Activated T-cell treated with anti-CD3 and anti-CD28 coated beads, Interleukin-2, amount 50 U/mL, for 72 hours (primary cell): Measurements from ENCODE around the gene AHCYL1. TPM values are rescaled to one million over a fixed set of nuclear protein-coding genes. Genes with fewer than 3 reads are reported as not detected.

Experiments used
- ATAC-seq, 2 donors: fragments of 150-1000 bp; cut with Tn5 transposase; replicated peaks in 1 of 2; 2 replicates each; pipeline ENCODE4 v1.10.0; 2021; ENCODE audit warnings: moderate library complexity in 2 of 2, mild to moderate bottlenecking in 1 of 2
- DNase-seq, 2 donors: peaks; one replicate each; pipeline ENCODE4 v3.0.0; 2021 to 2022; ENCODE audit warnings: mixed read lengths in 1 of 2
- H3K27ac Mint-ChIP-seq: one replicate; pipeline ENCODE4 v1.8.0; 2022; ENCODE audit warnings: mild to moderate bottlenecking, moderate library complexity, mixed read lengths
- H3K27me3 Mint-ChIP-seq: one replicate; pipeline ENCODE4 v1.8.0; 2022; ENCODE audit warnings: low read depth, mixed read lengths
- H3K36me3 Mint-ChIP-seq, 2 donors: one replicate each; pipeline ENCODE4 v1.8.0; 2022; ENCODE audit warnings: mixed read lengths in 2 of 2, mild to moderate bottlenecking in 1 of 2; ENCODE audit not compliant: insufficient read depth in 2 of 2
- H3K4me1 Mint-ChIP-seq: one replicate; pipeline ENCODE4 v1.8.0; 2022; ENCODE audit warnings: low read depth, mixed read lengths
- H3K4me3 Mint-ChIP-seq, 2 donors: one replicate each; pipeline ENCODE4 v1.8.0; 2022; ENCODE audit warnings: mild to moderate bottlenecking in 2 of 2, mixed read lengths in 2 of 2, moderate library complexity in 2 of 2
- H3K9me3 Mint-ChIP-seq, 2 donors: one replicate each; pipeline ENCODE4 v1.8.0; 2022; ENCODE audit warnings: mixed read lengths in 2 of 2
- total RNA-seq, 2 donors: library from RNA; stranded (reverse); gene quantifications; one replicate each; pipeline ENCODE4 v1.2.3, GENCODE V29; 2022

The AHCYL1 gene
- total RNA-seq, 2 donors from 2014 or later, result 87.0 to 101 TPM

DNA sequence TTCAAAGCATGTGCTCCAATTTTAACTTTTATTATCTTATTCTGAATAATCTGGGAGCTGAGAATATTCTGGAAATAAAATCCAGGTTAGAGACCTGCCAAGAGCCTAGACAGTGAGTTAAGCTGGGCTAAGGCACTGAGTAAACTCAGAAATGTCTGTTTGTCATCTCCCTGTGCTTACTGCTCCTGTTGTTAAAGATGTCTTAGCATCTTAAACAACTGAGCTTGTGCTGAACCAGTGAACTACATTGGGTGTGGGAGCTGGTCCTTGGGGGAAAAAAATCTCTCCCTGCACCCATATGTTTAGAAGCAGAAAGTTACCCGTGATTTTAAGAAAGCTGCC is 25.0 kb upstream of the AHCYL1 start:
- H3K36me3 Mint-ChIP-seq, result no peaks in the 10 kb centered on the region
- H3K4me1 Mint-ChIP-seq, result no peaks in the 10 kb centered on the region
- no peaks in the 10 kb centered on the region for H3K9me3 Mint-ChIP-seq
- no peak for ATAC-seq
- no peak overlapping the region for H3K4me3 Mint-ChIP-seq
- no peak overlapping the region for H3K27ac Mint-ChIP-seq
- DNase-seq, result no peak
- H3K27me3 Mint-ChIP-seq, result peaks cover 7% of the 10 kb centered on the region

DNA sequence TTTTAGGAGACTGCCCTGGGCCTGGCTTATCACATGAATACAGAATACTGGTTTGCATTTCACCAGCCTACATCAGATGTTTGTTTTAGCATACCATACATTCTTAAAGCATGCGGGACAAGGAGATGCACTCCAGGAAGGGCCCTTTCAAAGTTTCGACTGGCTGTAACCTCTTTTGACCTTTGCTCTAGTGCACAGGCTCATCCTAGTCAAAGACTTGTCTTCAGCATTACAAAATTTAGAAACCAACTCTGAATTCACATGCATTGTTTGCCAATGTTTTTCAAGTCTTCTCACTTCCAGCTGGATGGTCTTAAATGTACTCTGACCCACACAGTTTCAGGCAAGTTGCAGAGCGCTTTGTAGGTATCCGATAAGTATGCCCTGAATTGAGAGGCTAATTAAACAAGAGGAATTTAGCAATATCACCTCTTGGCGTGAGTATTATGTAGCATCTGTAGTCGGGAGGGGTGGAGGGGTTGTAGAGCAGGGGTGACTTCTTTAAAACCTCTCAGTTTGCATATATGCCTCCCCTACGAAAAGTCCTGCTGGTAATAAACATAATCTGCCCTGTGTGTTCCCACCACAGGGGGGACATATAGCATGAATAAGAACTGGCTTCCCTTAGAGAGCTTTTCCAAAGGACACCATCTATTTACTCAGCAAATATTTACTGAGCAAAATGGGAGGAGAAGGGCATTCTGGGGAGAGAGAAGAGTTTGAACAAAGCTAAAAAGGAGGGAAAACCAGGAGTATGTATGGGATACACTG is 24.4 kb upstream of the AHCYL1 start:
- Mint-ChIP-seq H3K4me3 (no peak overlapping the region), H3K36me3 (peaks cover 0 to under 1% of the 10 kb centered on the region in 2 donors), H3K27me3 (peaks cover 7% of the 10 kb centered on the region), H3K9me3 (no peaks in the 10 kb centered on the region), H3K4me1 (no peaks in the 10 kb centered on the region), H3K27ac (no peak overlapping the region)
- DNase-seq, result no peak
- no peak for ATAC-seq

DNA sequence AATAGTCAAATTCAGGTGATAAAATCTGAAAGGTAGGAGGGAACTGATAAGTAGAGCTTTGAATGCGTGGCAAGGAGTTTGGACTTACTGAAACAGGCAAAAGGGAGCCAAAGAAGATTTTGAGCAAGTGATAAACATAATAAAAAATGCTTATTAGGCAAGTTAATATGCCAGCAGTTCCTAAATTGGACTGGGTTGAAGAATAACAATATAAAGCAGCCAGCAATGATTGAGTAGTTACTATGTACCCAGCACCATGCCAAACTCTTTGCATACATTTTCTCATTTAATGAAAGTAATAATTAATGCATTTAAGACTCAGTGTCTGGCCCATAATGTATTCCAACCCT is 23.8 kb upstream of the AHCYL1 start:
- Mint-ChIP-seq H3K36me3 (peaks cover 0 to 3% of the 10 kb centered on the region in 2 donors), H3K4me1 (no peaks in the 10 kb centered on the region)
- no peak for DNase-seq

DNA sequence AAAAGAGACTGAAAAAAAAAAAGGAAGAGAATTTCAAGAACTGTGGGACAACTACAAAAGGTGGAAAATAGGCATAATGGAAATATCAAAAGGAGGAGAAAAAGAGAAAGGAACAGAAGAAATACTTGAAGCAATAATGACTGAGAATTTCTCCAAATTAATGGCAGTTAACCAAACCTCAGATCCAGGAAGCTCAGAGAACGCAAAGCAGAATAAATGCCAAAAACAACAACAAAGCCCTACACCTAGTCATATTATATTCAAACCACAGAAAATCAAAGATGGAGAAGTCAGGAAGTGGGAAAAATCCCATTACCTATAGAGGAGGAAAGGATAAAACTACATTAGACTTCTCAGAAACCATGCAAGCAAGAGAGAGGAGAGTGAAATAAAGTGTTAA is 20.7 kb upstream of the AHCYL1 start:
- ATAC-seq (no peak), DNase-seq (no peak)
- peaks cover 0 to 3% of the 10 kb centered on the region in 2 donors for H3K36me3 Mint-ChIP-seq
- no peak overlapping the region for H3K27ac Mint-ChIP-seq
- no peak overlapping the region for H3K4me3 Mint-ChIP-seq
- no peaks in the 10 kb centered on the region for H3K27me3 Mint-ChIP-seq
- H3K9me3 Mint-ChIP-seq, result peaks cover 0 to 2% of the 10 kb centered on the region in 2 donors
- no peaks in the 10 kb centered on the region for H3K4me1 Mint-ChIP-seq

More for the DNA sequence above, 23.8 kb upstream of the AHCYL1 start:
- Mint-ChIP-seq H3K27me3 (peaks cover 7% of the 10 kb centered on the region), H3K27ac (no peak overlapping the region), H3K9me3 (peaks cover 0 to 2% of the 10 kb centered on the region in 2 donors), H3K4me3 (no peak overlapping the region)
- no peak for ATAC-seq

DNA sequence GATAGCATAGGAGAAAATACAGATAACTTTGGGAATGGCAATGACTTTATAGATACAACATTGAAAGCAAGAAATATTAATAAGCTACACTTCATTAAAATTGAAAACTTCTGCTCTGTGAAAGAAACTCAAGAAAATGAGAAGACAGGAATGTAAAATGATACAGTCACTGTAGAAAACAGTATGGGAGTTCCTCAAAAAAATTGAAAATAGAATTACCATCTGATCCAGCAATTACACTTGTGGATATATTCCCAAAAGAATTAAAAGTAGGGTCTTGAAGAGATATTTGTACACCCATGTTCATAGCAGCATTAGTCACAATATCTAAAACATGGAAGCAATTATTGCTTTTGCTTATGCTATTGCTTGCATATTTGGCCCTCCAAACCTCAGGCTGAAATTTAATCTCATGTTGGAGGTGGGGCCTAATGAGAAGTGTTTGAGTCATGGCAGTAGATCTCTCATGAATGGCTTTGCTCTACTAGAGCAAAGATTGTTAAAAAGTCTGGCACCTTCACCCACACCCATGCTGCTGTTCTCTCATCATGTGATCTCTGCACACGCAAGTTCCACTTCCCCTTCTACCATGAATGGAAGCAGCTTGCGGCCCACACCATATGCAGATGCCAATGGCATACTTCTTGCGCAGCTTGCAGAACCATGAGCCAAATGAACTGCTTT is 15.3 kb upstream of the AHCYL1 start:
- Mint-ChIP-seq H3K4me3 (no peak overlapping the region), H3K36me3 (peaks cover 0 to 3% of the 10 kb centered on the region in 2 donors), H3K27me3 (no peaks in the 10 kb centered on the region), H3K4me1 (no peaks in the 10 kb centered on the region), H3K27ac (no peak overlapping the region), H3K9me3 (peaks cover 0 to 4% of the 10 kb centered on the region in 2 donors)
- no peak for DNase-seq
- ATAC-seq, result no peak

DNA sequence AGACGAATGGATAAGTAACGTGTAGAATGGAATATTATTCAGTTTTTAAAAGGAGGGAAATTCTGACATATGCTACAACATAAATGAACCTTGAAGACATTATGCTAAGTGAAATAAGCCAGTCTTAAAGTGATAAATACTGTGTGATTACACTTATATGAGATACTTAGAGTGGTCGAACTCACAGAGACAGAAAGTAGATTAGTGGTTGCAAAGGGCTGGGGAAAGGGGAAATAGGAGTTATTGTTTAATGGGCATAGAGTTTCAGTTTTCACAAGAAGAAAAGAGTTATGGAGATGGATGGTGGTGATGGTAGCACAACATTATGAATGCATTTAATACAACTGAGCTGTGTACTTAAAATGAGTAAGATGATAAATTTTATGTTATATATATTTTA is 14.7 kb upstream of the AHCYL1 start:
- H3K27me3 Mint-ChIP-seq, result no peaks in the 10 kb centered on the region
- no peak for ATAC-seq
- H3K36me3 Mint-ChIP-seq, result peaks cover 0 to 3% of the 10 kb centered on the region in 2 donors
- H3K9me3 Mint-ChIP-seq, result peaks cover 0 to 4% of the 10 kb centered on the region in 2 donors
- no peak for DNase-seq
- H3K4me1 Mint-ChIP-seq, result no peaks in the 10 kb centered on the region
- H3K27ac Mint-ChIP-seq, result no peak overlapping the region
- H3K4me3 Mint-ChIP-seq, result no peak overlapping the region

DNA sequence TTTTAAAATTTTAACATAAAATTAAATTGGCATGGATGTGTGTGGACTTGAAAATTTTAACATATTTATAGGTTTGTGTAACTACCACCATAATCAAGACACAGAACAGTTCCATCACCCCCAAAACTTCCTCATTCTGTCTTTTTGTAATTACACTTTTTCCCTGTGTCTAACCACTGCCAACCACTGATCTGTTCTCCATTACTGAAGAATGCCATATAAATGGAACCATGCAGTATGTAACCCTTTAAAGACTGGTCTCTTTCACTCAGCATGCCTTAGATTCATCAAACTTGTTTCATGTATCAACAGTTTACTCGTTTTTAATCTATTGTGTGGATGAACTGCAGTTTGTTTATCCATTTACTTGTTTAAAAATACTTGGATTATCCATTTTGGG is 13.0 kb upstream of the AHCYL1 start:
- no peak for DNase-seq
- peaks cover 0 to 2% of the 10 kb centered on the region in 2 donors for H3K9me3 Mint-ChIP-seq
- H3K27ac Mint-ChIP-seq, result no peak overlapping the region
- H3K4me3 Mint-ChIP-seq, result no peak overlapping the region
- no peaks in the 10 kb centered on the region for H3K4me1 Mint-ChIP-seq
- H3K36me3 Mint-ChIP-seq, result no peaks in the 10 kb centered on the region
- H3K27me3 Mint-ChIP-seq, result peaks cover 4% of the 10 kb centered on the region
- no peak for ATAC-seq

DNA sequence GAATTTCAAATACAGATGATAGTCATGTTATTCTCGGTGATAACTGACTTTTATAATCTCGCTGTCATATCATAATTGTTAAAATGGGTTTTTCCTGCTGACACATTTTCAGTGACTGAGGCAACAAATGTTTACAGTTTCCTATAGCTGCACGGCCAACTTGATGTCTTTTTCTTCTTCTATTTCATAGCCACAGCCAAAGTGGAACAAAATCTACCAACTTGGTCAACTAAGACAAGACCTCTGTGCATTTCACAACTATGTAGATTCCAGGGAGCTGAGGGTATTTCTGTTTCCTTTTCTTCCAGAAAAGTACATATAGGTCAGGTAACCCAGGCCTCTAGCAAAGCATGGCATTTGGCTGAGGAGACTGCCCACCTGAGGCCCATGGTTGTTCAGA is 10.4 kb upstream of the AHCYL1 start:
- Mint-ChIP-seq H3K4me1 (no peaks in the 10 kb centered on the region), H3K36me3 (no peaks in the 10 kb centered on the region), H3K9me3 (peaks cover 0 to 2% of the 10 kb centered on the region in 2 donors), H3K27ac (no peak overlapping the region), H3K4me3 (no peak overlapping the region), H3K27me3 (peaks cover 16% of the 10 kb centered on the region)
- ATAC-seq, result no peak
- DNase-seq, result no peak

DNA sequence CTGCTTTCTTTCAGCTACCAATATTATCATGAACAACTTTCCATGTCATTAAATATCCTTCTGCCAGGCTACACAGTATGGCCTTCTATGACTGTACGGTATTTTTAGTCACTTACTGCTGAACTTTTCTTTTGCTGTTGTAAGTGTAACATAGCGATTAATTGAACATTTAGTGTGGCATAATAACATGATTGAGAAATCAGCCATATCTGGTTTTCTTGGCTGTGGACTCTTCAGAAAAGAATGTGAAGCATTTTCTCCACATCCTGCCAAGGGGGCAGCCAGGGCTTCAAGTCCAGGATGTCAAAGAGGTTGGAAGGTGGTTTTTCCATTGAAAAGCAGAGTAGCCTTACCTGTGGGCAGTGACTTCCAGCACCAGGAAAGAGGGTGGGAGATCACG is 8.8 kb upstream of the AHCYL1 start:
- no peak for ATAC-seq
- H3K4me1 Mint-ChIP-seq, result no peaks in the 10 kb centered on the region
- H3K36me3 Mint-ChIP-seq, result no peaks in the 10 kb centered on the region
- no peaks in the 10 kb centered on the region for H3K9me3 Mint-ChIP-seq
- no peak overlapping the region for H3K4me3 Mint-ChIP-seq
- no peak overlapping the region for H3K27ac Mint-ChIP-seq
- no peak for DNase-seq
- H3K27me3 Mint-ChIP-seq, result peaks cover 16% of the 10 kb centered on the region

DNA sequence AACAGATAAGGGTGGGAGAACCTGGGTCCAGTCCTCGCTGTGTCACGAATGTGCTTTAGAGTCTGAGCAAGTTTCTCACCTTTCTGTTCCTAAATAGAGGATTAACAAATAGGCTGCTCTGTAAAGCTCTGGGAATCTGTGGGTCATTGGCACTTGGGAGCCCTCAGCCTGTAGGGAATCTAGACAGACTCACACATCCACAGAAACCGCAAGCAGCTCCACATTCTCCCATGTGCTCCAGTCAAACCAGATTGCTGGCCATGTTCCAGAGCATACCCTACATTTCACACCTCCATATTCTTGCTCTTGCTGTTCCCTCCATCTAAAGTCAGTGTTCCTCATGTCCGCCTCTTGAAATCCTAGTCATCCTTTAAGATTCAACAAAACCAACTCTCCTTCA is 7.8 kb upstream of the AHCYL1 start:
- Mint-ChIP-seq H3K27me3 (peaks cover 16% of the 10 kb centered on the region), H3K27ac (no peak overlapping the region), H3K4me3 (no peak overlapping the region), H3K9me3 (no peaks in the 10 kb centered on the region), H3K36me3 (no peaks in the 10 kb centered on the region), H3K4me1 (no peaks in the 10 kb centered on the region)
- ATAC-seq (no peak), DNase-seq (no peak)

DNA sequence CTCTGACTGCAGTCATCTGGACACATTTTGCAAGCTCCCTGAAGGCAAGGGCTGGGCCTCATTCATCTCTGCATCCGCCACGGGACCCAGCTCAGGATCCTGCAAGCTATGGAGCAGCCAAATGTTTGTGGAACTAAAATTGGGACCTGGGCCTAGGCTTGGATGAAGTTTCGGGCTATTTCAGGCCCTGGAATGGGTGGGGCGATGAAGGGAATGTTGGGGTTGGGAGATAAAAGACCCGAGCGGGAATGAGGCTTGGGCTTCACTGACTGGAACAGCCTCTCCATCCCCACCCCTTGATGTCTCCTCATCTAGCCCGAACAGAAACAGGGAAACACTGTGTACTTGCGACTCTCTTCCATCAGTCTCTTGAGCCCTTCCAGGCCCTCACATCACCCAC is 7.3 kb upstream of the AHCYL1 start:
- Mint-ChIP-seq H3K27me3 (peaks cover 16% of the 10 kb centered on the region), H3K36me3 (no peaks in the 10 kb centered on the region), H3K4me1 (no peaks in the 10 kb centered on the region), H3K27ac (no peak overlapping the region), H3K4me3 (no peak overlapping the region), H3K9me3 (no peaks in the 10 kb centered on the region)
- no peak for DNase-seq
- no peak for ATAC-seq

DNA sequence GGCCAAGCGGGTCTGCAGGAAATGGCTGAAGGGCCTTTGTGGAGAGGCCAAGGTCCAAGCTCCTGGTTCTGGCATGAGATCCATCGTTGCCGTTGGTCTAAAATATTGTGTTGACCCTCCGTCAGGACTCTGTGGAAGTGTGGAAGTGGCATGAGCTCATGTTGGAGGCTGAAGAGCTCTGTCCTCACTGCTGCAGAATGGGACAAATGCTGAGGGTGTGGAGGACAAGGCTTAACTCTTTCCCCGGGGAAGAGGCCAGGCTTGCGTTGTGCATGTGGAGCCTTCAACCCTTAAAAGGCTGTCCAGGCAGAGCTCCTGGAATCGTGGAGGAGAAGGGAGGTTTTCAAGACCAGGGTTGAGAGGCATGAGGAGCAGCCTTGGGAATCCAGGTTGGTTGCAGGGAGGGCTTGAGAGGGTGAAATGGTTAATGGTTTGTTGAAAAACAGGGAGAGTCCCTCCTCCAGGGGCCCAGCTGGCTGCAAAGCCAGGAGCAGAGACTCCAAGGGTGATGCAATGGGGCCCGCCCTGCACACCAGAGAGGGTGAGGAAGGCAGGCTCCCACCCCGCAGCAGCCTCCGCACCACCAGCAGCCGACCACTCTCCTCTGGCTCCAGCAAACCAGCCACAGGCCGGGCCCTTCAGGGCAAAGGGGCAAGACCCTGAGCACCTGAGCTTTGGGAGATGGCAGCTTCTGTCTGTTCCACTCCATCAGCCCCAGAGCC is 6.7 kb upstream of the AHCYL1 start:
- Mint-ChIP-seq H3K9me3 (no peaks in the 10 kb centered on the region), H3K27ac (no peak overlapping the region), H3K36me3 (no peaks in the 10 kb centered on the region), H3K4me1 (no peaks in the 10 kb centered on the region), H3K4me3 (no peak overlapping the region), H3K27me3 (peaks cover 16% of the 10 kb centered on the region)
- no peak for ATAC-seq
- DNase-seq, result no peak

DNA sequence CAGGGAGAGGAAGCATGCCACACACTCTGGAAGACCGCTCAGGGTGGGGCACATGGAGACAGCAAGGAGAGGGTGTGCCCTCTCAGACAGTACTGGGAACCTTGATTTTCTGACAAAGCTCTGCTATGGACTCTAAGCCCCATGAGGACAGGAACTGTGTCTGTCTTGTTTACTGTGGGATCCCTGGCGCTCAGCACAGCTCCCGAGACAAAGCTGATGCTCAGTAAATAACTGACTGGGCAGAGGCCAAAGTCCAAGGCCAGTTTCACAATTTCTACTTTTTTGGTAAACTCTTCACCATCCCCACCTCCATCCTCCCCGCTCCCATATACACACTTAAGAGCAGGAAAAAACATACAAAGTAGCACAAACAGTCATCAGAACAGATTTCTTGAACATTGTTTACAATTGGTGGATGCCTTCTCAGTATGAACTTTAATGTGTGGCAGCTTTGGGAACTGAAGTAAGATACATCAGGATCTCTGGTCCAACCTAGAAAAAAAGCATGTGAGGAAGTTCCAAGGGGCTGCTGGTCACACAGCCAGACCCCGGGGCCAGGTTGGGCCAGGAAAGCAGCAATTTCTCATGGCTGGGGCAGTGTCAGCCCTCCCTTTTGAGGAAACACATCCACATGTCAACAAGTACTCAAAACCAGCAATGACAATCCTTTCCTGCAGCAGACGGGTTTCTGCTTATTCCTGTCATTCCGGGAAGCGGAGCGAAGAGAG is 5.6 kb upstream of the AHCYL1 start:
- ATAC-seq (no peak), DNase-seq (no peak)
- Mint-ChIP-seq H3K4me3 (no peak overlapping the region), H3K9me3 (no peaks in the 10 kb centered on the region), H3K27ac (no peak overlapping the region), H3K4me1 (no peaks in the 10 kb centered on the region), H3K27me3 (peaks cover 16% of the 10 kb centered on the region), H3K36me3 (no peaks in the 10 kb centered on the region)
